GDM1 (cell line): Measurements from ENCODE around the gene UBXN2A.
A peak's percentile ranks its signal among the peaks of the same experiment; 100 is the strongest.
"Not testable (repeated sequence)": the region's sequence is repeated elsewhere in the genome, so short reads cannot be mapped to it uniquely, and the experiment has no call there.

ENCODE experiments used
- DNase-seq: peaks from one replicate; lab custom pipeline; 2025; lab: John Stamatoyannopoulos, UW

UBXN2A gene

DNA sequence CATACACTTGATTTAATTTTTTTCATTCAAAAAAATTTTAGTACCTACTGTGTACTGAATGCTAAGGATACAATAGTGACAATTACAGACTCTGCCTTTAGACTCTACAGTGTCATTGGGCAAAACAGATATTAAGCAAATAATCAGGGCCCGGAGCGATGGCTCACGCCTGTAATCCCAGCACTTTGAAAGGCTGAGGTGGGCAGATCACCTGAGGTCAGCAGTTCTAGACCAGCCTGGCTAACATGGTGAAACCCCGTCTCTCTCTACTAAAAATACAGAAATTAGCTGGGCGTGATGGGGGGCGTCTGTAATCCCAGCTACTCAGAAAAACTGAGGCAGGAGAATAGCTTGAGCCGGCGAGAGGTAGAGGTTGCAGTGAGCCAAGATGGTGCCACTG lies 1.4 kb downstream of the UBXN2A start:
- DNase-seq, result no peak

- no peak for DNase-seq
Measured at GRCh38 chr2:23943666-23944065, 3.4 kb downstream of the UBXN2A start.

DNA sequence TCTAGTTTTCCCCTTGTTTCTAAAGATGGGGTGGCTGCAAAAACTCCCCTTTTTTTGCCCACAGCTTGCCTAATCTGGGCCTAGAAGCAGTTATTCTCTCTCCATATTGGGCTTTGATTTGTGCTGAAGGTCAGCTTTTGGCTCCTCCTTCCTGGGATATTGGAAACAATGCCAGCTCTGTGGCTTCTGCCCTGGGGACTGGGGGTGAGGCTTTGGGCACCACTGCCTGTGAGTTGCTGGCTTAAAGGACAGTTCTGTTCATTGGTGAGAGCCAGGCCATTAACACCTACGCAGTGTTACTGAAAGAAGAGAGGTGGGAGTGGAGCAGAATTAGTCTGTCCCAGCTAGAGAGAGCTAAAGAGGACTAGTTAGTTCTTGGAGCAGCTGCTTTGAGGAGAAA lies 4.3 kb downstream of the UBXN2A start:
- no peak for DNase-seq

DNA sequence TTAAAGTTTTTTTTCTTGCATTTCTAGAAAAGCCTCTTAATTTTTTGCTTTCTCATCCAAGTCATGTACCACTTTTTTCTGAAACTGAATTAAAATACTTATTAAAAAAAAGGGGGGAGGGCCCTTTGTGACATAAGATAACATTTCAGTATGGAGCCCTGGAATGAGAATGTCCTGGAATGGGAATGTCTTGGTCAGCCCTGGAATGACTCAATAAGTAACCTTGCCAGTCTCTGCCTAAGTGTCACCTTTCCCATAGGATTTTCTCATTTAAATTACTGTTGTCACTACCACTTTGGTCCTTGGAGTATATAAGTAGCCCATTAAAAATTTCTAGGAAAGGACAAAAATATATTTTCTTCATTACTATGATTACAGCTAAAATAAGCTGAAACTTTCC lies 4.7 kb downstream of the UBXN2A start:
- no peak for DNase-seq

- no peak for DNase-seq
Measured at GRCh38 chr2:23947350-23947749, 7.1 kb downstream of the UBXN2A start.

GRCh38 chr2:23952558-23952957 lies 12.3 kb downstream of the UBXN2A start:
- DNase-seq, result not testable (repeated sequence)

DNA sequence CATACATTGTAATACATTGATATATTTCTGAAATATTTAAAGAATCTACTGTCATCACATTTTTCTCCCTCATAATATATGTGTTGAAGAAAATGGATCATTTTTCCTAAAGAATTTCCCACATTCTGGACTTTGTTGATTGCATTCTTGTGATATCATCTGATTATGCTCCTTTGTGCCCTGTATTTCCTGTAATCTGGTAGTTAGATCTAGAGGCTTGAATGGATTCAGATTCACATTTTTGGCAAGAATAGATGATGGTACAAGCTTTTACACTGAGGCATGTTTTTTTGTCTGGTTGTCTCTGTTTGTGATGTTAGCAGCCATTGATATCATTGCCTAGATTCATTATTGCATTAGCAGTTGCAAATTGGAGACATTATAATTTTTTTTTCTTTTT lies 13.4 kb downstream of the UBXN2A start:
- no peak for DNase-seq

GRCh38 chr2:23954325-23955014 lies 14.2 kb downstream of the UBXN2A start:
- DNase-seq, result no peak

DNA sequence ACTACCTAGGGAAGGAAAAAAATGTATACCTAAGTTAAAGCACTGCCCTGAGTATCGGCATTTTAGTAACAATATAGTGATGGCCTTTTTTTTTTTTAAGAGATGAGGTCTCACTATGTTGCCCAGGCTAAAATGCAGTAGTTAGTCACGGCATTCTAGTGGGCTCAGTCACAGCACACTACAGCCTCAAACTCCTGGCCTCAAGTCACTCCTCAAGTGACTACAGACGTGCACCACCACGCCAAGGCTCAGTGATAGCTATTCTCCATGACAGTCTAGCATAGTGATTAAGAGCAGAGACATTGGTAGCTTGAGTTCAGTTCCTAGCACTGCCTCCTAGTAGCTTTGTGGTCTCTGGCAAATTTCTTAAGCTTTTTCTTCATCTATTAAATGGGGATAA lies 27.6 kb downstream of the UBXN2A start:
- no peak for DNase-seq

- no peak for DNase-seq
Measured at GRCh38 chr2:23976883-23977282, 36.6 kb downstream of the UBXN2A start.

GRCh38 chr2:23988371-23988770 lies 48.1 kb downstream of the UBXN2A start:
- no peak for DNase-seq

GRCh38 chr2:23992931-23993330 lies 52.7 kb downstream of the UBXN2A start:
- DNase-seq, result no peak

DNA sequence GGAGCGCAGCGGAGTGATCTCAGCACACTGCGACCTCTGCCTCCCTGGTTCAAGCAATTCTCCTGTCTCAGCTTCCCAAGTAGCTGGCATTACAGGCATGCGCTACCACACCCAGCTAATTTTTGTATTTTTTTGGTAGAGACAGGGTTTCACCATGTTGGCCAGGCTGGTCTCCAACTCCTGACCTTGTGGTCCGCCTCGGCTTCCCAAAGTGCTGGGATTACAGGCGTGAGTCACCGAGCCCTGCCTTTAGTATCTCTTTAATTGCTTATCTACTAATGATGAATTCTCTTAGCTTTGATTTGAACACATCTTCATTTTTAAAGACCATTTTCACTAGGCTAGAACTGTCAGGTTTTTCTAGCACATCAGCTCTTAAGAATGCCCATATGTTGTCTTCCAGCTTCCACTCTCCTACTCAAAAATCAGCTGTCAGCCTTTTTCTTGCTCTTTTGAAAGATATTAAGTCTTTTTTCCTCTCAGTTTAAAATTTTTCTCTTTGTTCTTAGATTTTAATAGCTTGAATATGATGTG lies 53.5 kb downstream of the UBXN2A start:
- no peak for DNase-seq

DNA sequence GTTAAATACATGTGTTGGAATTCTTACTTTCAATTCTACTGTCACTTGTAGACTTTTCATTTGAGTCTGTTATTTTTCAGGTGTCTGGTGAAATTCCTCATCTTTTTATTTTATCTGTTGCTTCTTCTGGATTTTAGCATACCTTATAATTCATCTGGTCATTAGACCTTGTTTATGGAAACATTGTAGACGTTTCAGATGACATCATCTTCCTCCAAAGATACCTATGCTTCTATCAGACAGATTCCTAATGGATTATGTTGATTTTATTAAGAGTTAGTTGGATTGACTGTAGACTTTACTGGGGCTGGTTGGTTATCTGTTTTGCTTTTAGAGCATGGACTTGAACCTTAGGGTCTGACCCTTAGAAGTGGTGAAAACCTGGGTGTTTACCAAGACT lies 54.3 kb downstream of the UBXN2A start:
- no peak for DNase-seq

GRCh38 chr2:24007693-24008092 lies 67.4 kb downstream of the UBXN2A start:
- DNase-seq, result no peak

DNA sequence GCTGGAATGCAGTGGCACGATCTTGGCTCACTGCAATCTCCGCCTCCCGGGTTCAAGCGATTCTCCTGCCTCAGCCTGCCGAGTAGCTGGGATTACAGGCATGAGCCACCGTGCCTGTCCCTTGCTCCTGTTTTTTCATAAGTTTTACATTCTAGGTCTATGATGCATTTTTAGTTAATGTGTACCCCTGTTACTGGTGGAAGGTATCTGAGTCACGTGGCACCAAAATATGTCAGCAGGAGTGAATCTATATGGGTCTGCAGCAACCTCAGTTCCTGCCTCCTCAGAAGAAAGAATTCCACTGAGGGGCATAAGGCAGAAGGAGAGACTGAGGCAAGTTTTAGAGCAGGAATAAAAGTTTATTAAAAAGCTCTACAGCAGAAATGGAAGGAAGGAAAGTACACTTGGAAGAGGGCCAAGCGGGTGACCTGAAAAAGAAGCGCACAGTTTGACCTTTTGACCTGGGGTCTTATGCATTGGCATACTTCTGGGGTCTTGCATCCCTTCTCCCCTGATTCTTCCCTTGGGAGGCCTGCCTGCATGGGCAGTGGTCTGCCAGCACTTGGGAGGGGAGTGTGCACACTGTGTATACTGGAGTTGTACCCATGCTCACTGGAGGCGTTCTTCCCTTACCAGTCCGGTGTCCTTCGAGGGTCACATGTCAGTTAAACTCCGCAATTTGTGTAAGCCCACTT lies 68.6 kb downstream of the UBXN2A start:
- DNase-seq, result no peak

GRCh38 chr2:24009367-24009679 lies 69.1 kb downstream of the UBXN2A start:
- DNase-seq, result no peak

DNA sequence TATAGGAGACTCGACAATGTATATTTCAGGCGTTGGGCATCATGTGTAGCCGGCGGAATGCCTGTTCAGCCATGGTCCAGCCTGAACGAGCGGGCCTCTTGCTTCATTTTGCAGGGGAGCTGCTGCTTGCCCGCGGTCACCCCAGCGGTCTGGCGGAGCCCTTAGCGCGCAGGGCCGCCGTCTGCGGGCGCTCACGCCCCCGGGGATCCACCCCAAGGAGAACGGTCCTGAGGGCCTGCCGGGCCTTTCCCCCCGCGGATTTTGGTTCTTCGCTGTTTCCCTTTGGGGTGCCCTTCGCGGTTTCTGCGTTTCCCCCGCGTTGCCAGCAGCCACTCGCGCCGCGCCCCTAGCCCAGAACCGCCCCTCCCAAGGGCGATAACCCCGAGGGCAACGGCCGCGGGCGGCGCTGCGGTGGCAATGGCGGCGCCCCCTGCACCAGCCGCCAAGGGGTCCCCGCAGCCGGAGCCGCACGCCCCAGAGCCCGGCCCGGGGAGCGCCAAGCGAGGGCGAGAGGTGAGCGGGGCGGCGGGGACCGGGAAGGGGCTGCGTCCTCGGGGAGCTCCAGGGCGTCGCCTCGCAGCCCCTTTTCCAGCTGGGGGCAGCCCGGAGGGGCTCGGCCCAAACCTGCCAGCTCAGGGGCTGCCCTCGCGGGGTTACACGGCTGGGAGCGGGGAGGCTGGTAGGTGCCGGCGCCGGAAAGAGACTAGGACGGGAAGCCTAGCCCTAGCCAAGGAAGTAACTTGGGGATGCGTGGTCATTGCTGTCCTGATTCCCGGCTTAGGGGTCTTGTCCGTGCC lies 69.6 kb downstream of the UBXN2A start, which contains the start of gene MFSD2B:
Gene MFSD2B (plus strand): TSS at position 406 of the 797 bp plus-strand sequence. CDS start 12 bp downstream, at position 418.
- no peak for DNase-seq

GRCh38 chr2:24010477-24011249 lies 70.4 kb downstream of the UBXN2A start:
- no peak for DNase-seq

GRCh38 chr2:24011250-24012104 lies 71.2 kb downstream of the UBXN2A start:
- DNase-seq, result peak; percentile 67
